Measurements from ENCODE around the gene GPR142. TPM values are rescaled to one million over a fixed set of nuclear protein-coding genes. Genes with fewer than 3 reads are reported as not detected.

Gene GPR142
- total RNA-seq, 1 donor from 2014 or later: 0.18 TPM

DNA sequence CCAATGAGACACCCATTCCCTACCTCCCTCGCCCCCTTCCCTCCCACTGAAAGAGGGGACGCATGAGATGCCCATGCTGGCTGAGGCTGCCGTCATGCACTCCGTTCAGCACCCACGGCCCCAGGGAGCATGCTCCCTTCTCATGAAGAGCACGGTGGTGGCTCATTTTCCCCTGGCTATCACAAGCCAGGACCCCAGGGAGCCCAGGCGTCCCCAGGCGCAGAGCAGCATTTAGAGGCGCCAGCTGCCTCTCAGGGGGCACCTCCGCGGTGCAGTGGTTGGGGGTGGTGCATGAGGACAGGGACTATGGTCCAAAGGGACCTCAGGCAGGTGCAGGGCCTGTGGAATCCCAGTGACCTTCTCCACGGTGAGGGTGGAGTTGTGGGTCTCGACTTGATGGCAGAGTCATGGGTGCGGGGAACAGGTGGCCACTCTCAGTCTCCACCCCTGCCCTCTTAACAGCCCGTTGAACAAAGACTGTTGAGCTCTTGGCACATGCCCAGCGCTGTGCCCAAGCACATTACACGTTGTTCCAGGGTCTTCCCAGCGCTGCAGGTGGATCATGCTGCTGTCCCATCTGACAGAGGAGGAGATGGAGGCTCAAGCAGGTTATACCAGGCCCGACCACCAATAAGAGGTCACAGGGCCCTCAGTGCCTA is 27.6 kb upstream of the GPR142 start:
- no peak for DNase-seq (ENCODE audit: low spot score)
- H3K4me3 Mint-ChIP-seq (ENCODE audit: unreplicated experiment): no peak overlapping the region
- no peak overlapping the region for H3K27ac Mint-ChIP-seq (ENCODE audit: unreplicated experiment)
- H3K9me3 Mint-ChIP-seq (ENCODE audit: unreplicated experiment): no peaks in the 10 kb centered on the region
- TF ChIP-seq, protein P1, sequence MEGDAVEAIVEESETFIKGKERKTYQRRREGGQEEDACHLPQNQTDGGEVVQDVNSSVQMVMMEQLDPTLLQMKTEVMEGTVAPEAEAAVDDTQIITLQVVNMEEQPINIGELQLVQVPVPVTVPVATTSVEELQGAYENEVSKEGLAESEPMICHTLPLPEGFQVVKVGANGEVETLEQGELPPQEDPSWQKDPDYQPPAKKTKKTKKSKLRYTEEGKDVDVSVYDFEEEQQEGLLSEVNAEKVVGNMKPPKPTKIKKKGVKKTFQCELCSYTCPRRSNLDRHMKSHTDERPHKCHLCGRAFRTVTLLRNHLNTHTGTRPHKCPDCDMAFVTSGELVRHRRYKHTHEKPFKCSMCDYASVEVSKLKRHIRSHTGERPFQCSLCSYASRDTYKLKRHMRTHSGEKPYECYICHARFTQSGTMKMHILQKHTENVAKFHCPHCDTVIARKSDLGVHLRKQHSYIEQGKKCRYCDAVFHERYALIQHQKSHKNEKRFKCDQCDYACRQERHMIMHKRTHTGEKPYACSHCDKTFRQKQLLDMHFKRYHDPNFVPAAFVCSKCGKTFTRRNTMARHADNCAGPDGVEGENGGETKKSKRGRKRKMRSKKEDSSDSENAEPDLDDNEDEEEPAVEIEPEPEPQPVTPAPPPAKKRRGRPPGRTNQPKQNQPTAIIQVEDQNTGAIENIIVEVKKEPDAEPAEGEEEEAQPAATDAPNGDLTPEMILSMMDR (IDR thresholded peaks at IDR 0.05; ENCODE audit: unreplicated experiment): no peak
- H3K27me3 Mint-ChIP-seq (ENCODE audit: unreplicated experiment): peaks cover 8% of the 10 kb centered on the region
- H3K4me1 Mint-ChIP-seq (ENCODE audit: unreplicated experiment): peaks cover 14% of the 10 kb centered on the region
- H3K36me3 Mint-ChIP-seq (ENCODE audit: low read depth, unreplicated experiment): peaks cover 10% of the 10 kb centered on the region

DNA sequence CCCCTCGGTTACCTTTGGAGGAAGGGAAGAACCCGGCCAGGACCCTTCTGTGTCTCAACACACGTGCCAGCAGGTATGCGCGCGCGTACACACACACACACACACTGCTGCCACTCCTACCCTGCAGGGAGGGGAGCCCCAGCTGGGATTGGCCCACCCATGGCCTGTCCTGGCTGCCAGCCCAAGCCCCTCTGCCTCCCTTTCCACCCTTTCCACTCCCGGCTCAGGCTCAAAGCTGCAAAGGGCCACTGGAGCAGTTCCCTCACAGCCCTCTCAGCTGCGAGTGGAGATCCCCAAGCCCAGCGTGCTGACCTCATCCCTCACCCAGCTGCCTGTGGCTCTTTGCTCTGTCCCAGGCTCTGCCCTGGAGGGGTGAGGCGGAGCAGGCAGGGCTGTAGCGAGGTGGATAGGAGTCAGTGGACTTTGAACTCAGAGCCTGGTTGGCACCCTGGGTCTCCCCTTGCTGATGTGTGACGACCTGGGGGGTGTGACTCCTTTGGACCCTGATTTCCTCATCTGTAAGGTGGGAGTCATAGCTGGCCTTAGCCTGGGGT is 26.8 kb upstream of the GPR142 start:
- Mint-ChIP-seq H3K9me3 (ENCODE audit: unreplicated experiment) (no peaks in the 10 kb centered on the region), H3K36me3 (ENCODE audit: low read depth, unreplicated experiment) (peaks cover 16% of the 10 kb centered on the region), H3K27me3 (ENCODE audit: unreplicated experiment) (peaks cover 10% of the 10 kb centered on the region), H3K4me3 (ENCODE audit: unreplicated experiment) (no peak overlapping the region), H3K4me1 (ENCODE audit: unreplicated experiment) (peaks cover 19% of the 10 kb centered on the region), H3K27ac (ENCODE audit: unreplicated experiment) (no peak overlapping the region)
- TF ChIP-seq, protein P1 (IDR thresholded peaks at IDR 0.05; ENCODE audit: unreplicated experiment): no peak
- DNase-seq (ENCODE audit: low spot score): no peak

DNA sequence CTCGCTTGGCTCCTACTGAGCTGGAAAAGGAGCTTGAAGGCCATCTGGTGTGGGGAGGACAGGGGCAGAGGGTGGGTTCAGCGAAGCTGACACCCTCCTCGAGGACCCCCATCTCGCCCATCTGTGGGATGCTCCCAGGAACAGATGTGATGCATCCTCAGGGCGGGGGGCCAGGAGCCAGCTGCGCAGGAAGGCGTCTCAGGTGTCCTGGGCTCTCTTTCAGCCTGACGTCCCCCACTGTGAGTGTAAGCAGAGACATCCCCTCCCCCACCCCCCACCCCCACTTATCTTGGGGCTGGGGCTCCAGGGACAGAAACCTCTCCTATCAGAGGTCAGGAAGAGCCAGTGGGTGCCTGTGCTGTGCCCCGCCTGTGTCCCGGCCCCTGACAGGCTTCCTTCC is 25.1 kb upstream of the GPR142 start:
- no peak overlapping the region for H3K4me3 Mint-ChIP-seq (ENCODE audit: unreplicated experiment)
- H3K4me1 Mint-ChIP-seq (ENCODE audit: unreplicated experiment): peaks cover 20% of the 10 kb centered on the region
- TF ChIP-seq, protein P1 (IDR thresholded peaks at IDR 0.05; ENCODE audit: unreplicated experiment): no peak
- no peak for DNase-seq (ENCODE audit: low spot score)
- H3K27ac Mint-ChIP-seq (ENCODE audit: unreplicated experiment): no peak overlapping the region
- H3K27me3 Mint-ChIP-seq (ENCODE audit: unreplicated experiment): peaks cover 6% of the 10 kb centered on the region
- no peaks in the 10 kb centered on the region for H3K9me3 Mint-ChIP-seq (ENCODE audit: unreplicated experiment)
- H3K36me3 Mint-ChIP-seq (ENCODE audit: low read depth, unreplicated experiment): peaks cover 11% of the 10 kb centered on the region

DNA sequence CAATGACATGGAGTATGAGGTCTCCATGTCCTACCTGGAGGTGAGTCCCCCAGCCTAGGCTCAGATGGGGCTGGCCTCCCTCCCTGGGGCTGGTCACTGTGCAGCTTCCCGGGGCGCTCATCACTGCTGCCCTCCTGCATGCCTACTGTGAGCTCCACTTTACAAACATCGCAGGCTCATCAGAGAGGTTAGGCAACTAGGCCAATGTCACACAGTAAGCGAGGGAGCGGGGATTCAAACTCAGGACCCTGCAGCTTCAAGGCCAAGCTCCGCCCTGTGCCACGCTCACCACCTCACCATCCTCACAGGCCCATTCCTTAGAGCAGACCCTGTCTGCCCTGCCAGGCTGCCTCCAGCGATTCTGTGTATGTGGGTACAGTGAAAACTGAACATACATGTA is 24.2 kb upstream of the GPR142 start:
- Mint-ChIP-seq H3K36me3 (ENCODE audit: low read depth, unreplicated experiment) (peaks cover 11% of the 10 kb centered on the region), H3K9me3 (ENCODE audit: unreplicated experiment) (no peaks in the 10 kb centered on the region), H3K27me3 (ENCODE audit: unreplicated experiment) (peaks cover 6% of the 10 kb centered on the region), H3K27ac (ENCODE audit: unreplicated experiment) (no peak overlapping the region), H3K4me3 (ENCODE audit: unreplicated experiment) (no peak overlapping the region), H3K4me1 (ENCODE audit: unreplicated experiment) (peaks cover 23% of the 10 kb centered on the region)
- no peak for DNase-seq (ENCODE audit: low spot score)
- TF ChIP-seq, protein P1 (IDR thresholded peaks at IDR 0.05; ENCODE audit: unreplicated experiment): no peak

DNA sequence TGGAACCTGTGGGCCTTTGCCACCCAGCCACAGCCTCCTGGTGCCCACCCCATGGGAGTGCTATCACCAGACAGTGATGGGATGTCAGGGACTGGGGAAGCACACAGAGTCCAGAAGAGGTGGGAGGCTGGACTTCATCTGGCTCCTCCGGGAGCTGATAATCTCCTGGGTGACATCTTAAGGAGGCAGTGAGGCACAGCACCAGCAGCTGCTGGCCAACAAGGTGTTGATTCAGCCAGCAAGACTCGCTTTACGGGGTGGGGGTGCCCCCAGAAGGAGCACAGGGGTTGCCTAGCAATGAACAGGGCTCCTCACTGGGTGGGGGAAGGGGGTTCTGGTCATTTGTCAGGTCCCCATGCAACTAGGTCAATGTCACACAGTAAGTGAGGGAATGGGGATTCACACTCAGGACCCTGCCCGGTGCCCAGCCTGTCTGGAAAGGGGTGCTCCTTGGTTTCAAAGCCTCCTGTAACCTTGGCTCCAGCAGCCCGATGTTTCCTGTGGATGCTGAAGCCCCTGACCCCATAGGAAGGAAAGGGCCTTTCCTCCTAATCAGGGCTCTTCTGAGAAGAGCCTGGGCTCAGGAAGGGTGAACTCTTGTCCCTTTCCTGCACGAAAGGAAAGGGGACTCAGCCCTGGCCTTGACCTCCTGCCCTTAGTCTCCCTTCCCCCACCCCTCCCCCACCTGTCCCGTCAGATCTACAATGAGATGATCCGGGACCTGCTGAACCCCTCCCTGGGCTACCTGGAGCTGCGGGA is 23.6 kb upstream of the GPR142 start:
- Mint-ChIP-seq H3K27ac (ENCODE audit: unreplicated experiment) (no peak overlapping the region), H3K9me3 (ENCODE audit: unreplicated experiment) (no peaks in the 10 kb centered on the region), H3K4me1 (ENCODE audit: unreplicated experiment) (peaks cover 28% of the 10 kb centered on the region), H3K36me3 (ENCODE audit: low read depth, unreplicated experiment) (peaks cover 11% of the 10 kb centered on the region), H3K4me3 (ENCODE audit: unreplicated experiment) (no peak overlapping the region), H3K27me3 (ENCODE audit: unreplicated experiment) (peaks cover 10% of the 10 kb centered on the region)
- TF ChIP-seq, protein P1 (IDR thresholded peaks at IDR 0.05; ENCODE audit: unreplicated experiment): no peak
- DNase-seq (ENCODE audit: low spot score): no peak

Data from endothelial cell (in vitro differentiated cells).